ENCODE measurements around the gene MRTFA.

GRCh38 chr22:40645579-40646197 is 9.2 kb upstream of the MRTFA start:
- no peak for TF ChIP-seq POLR2A (IDR thresholded peaks at IDR 0.05)
- TF ChIP-seq, protein P1, sequence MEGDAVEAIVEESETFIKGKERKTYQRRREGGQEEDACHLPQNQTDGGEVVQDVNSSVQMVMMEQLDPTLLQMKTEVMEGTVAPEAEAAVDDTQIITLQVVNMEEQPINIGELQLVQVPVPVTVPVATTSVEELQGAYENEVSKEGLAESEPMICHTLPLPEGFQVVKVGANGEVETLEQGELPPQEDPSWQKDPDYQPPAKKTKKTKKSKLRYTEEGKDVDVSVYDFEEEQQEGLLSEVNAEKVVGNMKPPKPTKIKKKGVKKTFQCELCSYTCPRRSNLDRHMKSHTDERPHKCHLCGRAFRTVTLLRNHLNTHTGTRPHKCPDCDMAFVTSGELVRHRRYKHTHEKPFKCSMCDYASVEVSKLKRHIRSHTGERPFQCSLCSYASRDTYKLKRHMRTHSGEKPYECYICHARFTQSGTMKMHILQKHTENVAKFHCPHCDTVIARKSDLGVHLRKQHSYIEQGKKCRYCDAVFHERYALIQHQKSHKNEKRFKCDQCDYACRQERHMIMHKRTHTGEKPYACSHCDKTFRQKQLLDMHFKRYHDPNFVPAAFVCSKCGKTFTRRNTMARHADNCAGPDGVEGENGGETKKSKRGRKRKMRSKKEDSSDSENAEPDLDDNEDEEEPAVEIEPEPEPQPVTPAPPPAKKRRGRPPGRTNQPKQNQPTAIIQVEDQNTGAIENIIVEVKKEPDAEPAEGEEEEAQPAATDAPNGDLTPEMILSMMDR (IDR thresholded peaks at IDR 0.05) = no peak

Measured in esophagus squamous epithelium (tissue), 4 donors.